Mucosa of rectum (tissue), 2 donors: ENCODE measurements around the gene NLRX1.
"Not testable (repeated sequence)": the region's sequence is repeated elsewhere in the genome, so short reads cannot be mapped to it uniquely, and the experiment has no call there.

Experiments
- H3K27ac ChIP-seq, 2 donors: one replicate each; pipeline ENCODE4 v1.7.0; 2013; ENCODE audit warnings: inconsistent platforms in 2 of 2, low read depth in 2 of 2, low read length in 2 of 2
- H3K27me3 ChIP-seq, 2 donors: one replicate each; pipeline ENCODE4 v1.7.0; 2013; ENCODE audit warnings: low read length in 2 of 2; ENCODE audit not compliant: control insufficient read depth in 2 of 2, insufficient read depth in 2 of 2
- H3K36me3 ChIP-seq, 2 donors: one replicate each; pipeline ENCODE4 v1.7.0; 2013; ENCODE audit warnings: low read length in 2 of 2; ENCODE audit not compliant: control insufficient read depth in 2 of 2, insufficient read depth in 2 of 2
- H3K4me1 ChIP-seq, 2 donors: one replicate each; pipeline ENCODE4 v1.7.0; 2013; ENCODE audit warnings: low read length in 2 of 2, mild to moderate bottlenecking in 1 of 2; ENCODE audit not compliant: control insufficient read depth in 2 of 2, insufficient read depth in 2 of 2
- H3K4me3 ChIP-seq, 2 donors: one replicate each; pipeline ENCODE4 v1.7.0; 2013; ENCODE audit warnings: low read length in 2 of 2
- H3K9ac ChIP-seq, 2 donors: one replicate each; pipeline ENCODE4 v1.7.0; 2013; ENCODE audit warnings: low read length in 2 of 2, low read depth in 1 of 2, mild to moderate bottlenecking in 1 of 2
- H3K9me3 ChIP-seq, 2 donors: one replicate each; pipeline ENCODE4 v1.7.0; 2013; ENCODE audit warnings: low read length in 2 of 2; ENCODE audit not compliant: control insufficient read depth in 2 of 2
- donor health status: healthy.
- donor health status: Normal muscosa, but diverticular disease.

Gene NLRX1

DNA sequence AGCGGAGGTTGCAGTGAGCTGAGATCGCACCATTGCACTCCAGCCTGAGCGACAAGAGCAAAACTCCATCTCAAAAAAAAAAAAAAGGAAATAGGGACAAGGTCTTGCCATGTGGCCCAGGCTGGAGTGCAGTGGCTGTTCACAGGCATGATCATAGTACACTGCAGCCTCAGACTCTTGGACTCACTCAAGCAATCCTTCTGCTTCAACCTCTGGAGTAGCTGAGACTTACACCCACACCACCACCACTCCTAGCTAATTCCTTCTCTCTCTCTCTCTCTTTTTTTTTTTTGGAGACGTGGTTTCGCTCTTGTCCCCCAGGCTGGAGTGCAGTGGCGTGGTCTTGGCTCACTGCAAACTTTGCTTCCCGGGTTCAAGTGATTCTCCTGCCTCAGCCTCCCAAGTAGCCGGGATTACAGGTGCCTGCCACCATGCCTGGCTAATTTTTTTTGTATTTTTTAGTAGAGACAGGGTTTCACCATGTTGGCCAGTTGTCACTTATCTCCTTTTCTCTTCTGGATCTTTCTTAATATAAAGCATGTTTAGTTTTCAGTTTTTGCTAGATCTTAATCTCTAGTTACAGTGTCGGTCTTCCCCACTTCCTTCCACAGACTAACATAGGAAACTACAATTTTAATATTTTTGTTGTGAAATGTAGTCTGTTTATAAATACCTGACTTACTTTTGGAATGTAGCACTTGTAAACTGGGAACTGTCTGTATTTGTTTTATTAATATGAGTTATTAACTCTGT, 60.2 kb downstream of the NLRX1 start:
- H3K4me1 ChIP-seq, H3K9ac ChIP-seq, H3K27ac ChIP-seq, H3K36me3 ChIP-seq, H3K9me3 ChIP-seq, H3K27me3 ChIP-seq, H3K4me3 ChIP-seq: not testable (repeated sequence)

DNA sequence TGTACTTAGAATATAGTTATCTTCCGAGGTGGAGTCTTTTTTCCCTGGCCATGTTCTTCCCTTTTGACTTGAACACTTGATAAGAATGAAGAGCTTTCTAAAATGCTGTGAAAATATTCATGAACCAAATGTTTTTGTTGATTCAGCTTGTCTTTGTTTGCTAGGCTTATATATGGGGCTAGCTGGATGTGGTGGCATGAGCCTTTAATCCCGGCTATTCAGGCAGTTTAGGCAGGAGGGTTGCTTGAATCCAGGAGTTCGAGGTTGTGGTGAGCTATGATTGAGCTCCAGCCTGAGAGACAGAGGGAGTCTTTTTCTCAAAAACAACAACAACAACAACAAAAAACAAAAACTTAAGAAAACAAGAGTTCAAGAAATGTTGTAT, 60.8 kb downstream of the NLRX1 start:
- Histone ChIP-seq H3K9ac (no peak overlapping the region), H3K36me3 (peaks cover 0 to 9% of the 10 kb centered on the region in 2 donors), H3K27me3 (no peaks in the 10 kb centered on the region), H3K9me3 (no peaks in the 10 kb centered on the region), H3K4me3 (no peak overlapping the region), H3K4me1 (no peaks in the 10 kb centered on the region), H3K27ac (no peak overlapping the region)

DNA sequence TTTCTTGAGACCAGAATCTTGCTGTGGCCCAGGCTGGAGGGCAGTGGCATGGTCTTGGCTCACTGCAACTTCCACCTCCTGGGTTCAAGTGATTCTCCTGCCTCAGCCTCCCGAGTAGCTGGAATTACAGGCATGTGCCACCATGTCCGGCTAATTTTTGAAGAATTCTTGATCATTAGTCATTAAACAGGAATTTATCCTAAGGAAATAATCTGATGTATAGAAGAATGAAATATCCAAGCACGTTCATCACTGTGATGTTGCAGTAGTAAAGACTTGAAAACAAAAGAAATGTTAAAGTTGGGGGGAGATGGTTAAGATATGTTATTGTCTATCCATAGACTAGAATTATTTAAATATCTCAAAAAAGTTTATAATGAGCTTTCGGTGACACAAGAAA, 61.2 kb downstream of the NLRX1 start:
- no peaks in the 10 kb centered on the region for H3K4me1 ChIP-seq
- no peaks in the 10 kb centered on the region for H3K9me3 ChIP-seq
- no peak overlapping the region for H3K4me3 ChIP-seq
- peaks cover 0 to 12% of the 10 kb centered on the region in 2 donors for H3K36me3 ChIP-seq
- no peak overlapping the region for H3K27ac ChIP-seq
- no peak overlapping the region for H3K9ac ChIP-seq
- H3K27me3 ChIP-seq: no peaks in the 10 kb centered on the region
